ENCODE measurements around the gene CCT3.

- TF ChIP-seq EZH2 (IDR thresholded peaks at IDR 0.05; ENCODE audit: low read length, missing control alignments) (no peak), CTCF (conservative IDR thresholded peaks at IDR 0.05 in 1 of 2, IDR thresholded peaks at IDR 0.05 in 1 of 2; ENCODE audit: low read depth in 1 of 2, low read length in 2 of 2) (no peak)
These were observed 53.3 kb downstream of the CCT3 start for GRCh38 chr1:156284757-156285156.

All from fibroblast of lung (primary cell).